Neural progenitor cell (in vitro differentiated cells): ENCODE data around the gene PLXNB1.

Experiments
- CTCF ChIP-seq: fragments of 200-600 bp; sonication (generic); IDR thresholded peaks from 2 replicates; pipeline ENCODE4 v1.5.1; 2017; ENCODE audit warnings: antibody characterized with exemption, mild to moderate bottlenecking
- EZH2 ChIP-seq: fragments of 200-600 bp; sonication (generic); IDR thresholded peaks from 2 replicates; pipeline ENCODE4 v1.6.1; 2017; ENCODE audit warnings: antibody characterized with exemption, mild to moderate bottlenecking, moderate library complexity

- TF ChIP-seq CTCF, result no peak
- no peak for TF ChIP-seq EZH2
These were observed 73.5 kb downstream of the PLXNB1 start for GRCh38 chr3:48356419-48356818.
